Spinal cord (tissue), 10 donors: ENCODE data around the gene SLAIN1. TPM values are rescaled to one million over a fixed set of nuclear protein-coding genes. Genes with fewer than 3 reads are reported as not detected.
A peak's percentile ranks its signal among the peaks of the same experiment; 100 is the strongest.

Experiments used
- DNase-seq, 6 donors: peaks; one replicate each; pipeline versions ENCODE4 v3.0.0 to v3.0.0-alpha.2; 2013 to 2015; ENCODE audit warnings: low spot score in 6 of 6, low read depth in 4 of 6
- H3K27ac ChIP-seq: one replicate; pipeline ENCODE4 v1.5.1; 2013; ENCODE audit warnings: low read depth, low read length, control low read depth
- H3K27me3 ChIP-seq: one replicate; pipeline ENCODE4 v1.6.1; 2013; ENCODE audit warnings: low read length; ENCODE audit not compliant: control insufficient read depth, insufficient read depth
- H3K36me3 ChIP-seq: one replicate; pipeline ENCODE4 v1.6.1; 2013; ENCODE audit warnings: low read length; ENCODE audit not compliant: control insufficient read depth, insufficient read depth
- H3K4me1 ChIP-seq: one replicate; pipeline ENCODE4 v1.6.1; 2013; ENCODE audit warnings: low read length; ENCODE audit not compliant: control insufficient read depth, insufficient read depth
- H3K4me3 ChIP-seq: one replicate; pipeline ENCODE4 v1.5.1; 2013; ENCODE audit warnings: low read depth, low read length, control low read depth
- H3K9me3 ChIP-seq: one replicate; pipeline ENCODE4 v1.6.1; 2013; ENCODE audit warnings: low read length; ENCODE audit not compliant: control insufficient read depth, insufficient read depth
- WGBS: methylation state at CpG from one replicate; pipeline ENCODE4 v1.1.5; 2013; ENCODE audit warnings: missing lambda C conversion rate; ENCODE audit not compliant: insufficient coverage; 5-methylcytosine and 5-hydroxymethylcytosine counted together
- polyA plus RNA-seq, 2 donors: library from polyadenylated mRNA; unstranded; fragments of 120-200 nt; gene quantifications; one replicate each; pipeline ENCODE4 v1.2.1, GENCODE V29; 2013; ENCODE audit not compliant: insufficient read length in 2 of 2
- total RNA-seq, 2 donors: library from RNA; depleted of rRNA in 1 of 2; stranded (reverse); fragments of 120-200 nt in 1 of 2; fragments of >200 nt in 1 of 2; gene quantifications; one replicate each; pipeline versions ENCODE4 v1.2.3 to v1.2.4, GENCODE V29; 2013 to 2014
- donor health status: healthy.

The SLAIN1 gene
- total and polyA plus RNA-seq, 4 donors, result 72.6 to 175 (median 98.0) TPM

- H3K36me3 ChIP-seq, result peaks cover 2% of the 10 kb centered on the region
- no peaks in the 10 kb centered on the region for H3K4me1 ChIP-seq
- no peak overlapping the region for H3K4me3 ChIP-seq
- no peaks in the 10 kb centered on the region for H3K9me3 ChIP-seq
- H3K27ac ChIP-seq, result no peak overlapping the region
- 50% methylated on average over 2 of the region's 2 CpGs for WGBS
- H3K27me3 ChIP-seq, result no peaks in the 10 kb centered on the region
- DNase-seq, result peak in 2 of 6 donors; percentile 37 to 58
These were observed 45.3 kb downstream of the SLAIN1 start for GRCh38 chr13:77742801-77743200.

GRCh38 chr13:77745784-77746183, 48.3 kb downstream of the SLAIN1 start:
- Histone ChIP-seq H3K27me3 (no peaks in the 10 kb centered on the region), H3K4me1 (no peaks in the 10 kb centered on the region), H3K27ac (no peak overlapping the region), H3K36me3 (peaks cover 2% of the 10 kb centered on the region), H3K9me3 (no peaks in the 10 kb centered on the region), H3K4me3 (no peak overlapping the region)
- no peak for DNase-seq
- WGBS, result no CpG with 5 or more reads among the region's 1 CpG

- H3K9me3 ChIP-seq, result no peaks in the 10 kb centered on the region
- H3K4me3 ChIP-seq, result no peak overlapping the region
- no peaks in the 10 kb centered on the region for H3K27me3 ChIP-seq
- H3K4me1 ChIP-seq, result peaks cover 3% of the 10 kb centered on the region
- H3K27ac ChIP-seq, result no peak overlapping the region
- peaks cover 8% of the 10 kb centered on the region for H3K36me3 ChIP-seq
- no peak for DNase-seq
- WGBS, result no CpG with 5 or more reads among the region's 2 CpGs
These were observed 51.9 kb downstream of the SLAIN1 start for GRCh38 chr13:77749344-77749880.

GRCh38 chr13:77751513-77752456, 54.3 kb downstream of the SLAIN1 start:
- 44% methylated on average over 4 of the region's 5 CpGs for WGBS
- Histone ChIP-seq H3K27me3 (no peaks in the 10 kb centered on the region), H3K9me3 (no peaks in the 10 kb centered on the region), H3K27ac (no peak overlapping the region), H3K36me3 (peaks cover 14% of the 10 kb centered on the region), H3K4me3 (no peak overlapping the region), H3K4me1 (peaks cover 3% of the 10 kb centered on the region)
- DNase-seq, result peak; percentile 51 to 91 (median 57)

- 91% methylated on average over 4 of the region's 5 CpGs for WGBS
- H3K4me1 ChIP-seq, result peaks cover 3% of the 10 kb centered on the region
- H3K9me3 ChIP-seq, result no peaks in the 10 kb centered on the region
- H3K4me3 ChIP-seq, result no peak overlapping the region
- H3K27ac ChIP-seq, result no peak overlapping the region
- no peak for DNase-seq
- peaks cover 13% of the 10 kb centered on the region for H3K36me3 ChIP-seq
- H3K27me3 ChIP-seq, result no peaks in the 10 kb centered on the region
These were observed 55.1 kb downstream of the SLAIN1 start for GRCh38 chr13:77752512-77753069.

- Histone ChIP-seq H3K4me1 (no peaks in the 10 kb centered on the region), H3K27me3 (no peaks in the 10 kb centered on the region), H3K9me3 (no peaks in the 10 kb centered on the region), H3K4me3 (no peak overlapping the region), H3K27ac (no peak overlapping the region), H3K36me3 (peaks cover 12% of the 10 kb centered on the region)
- 98% methylated on average over 5 of the region's 8 CpGs for WGBS
- no peak for DNase-seq
These were observed 63.4 kb downstream of the SLAIN1 start for GRCh38 chr13:77760893-77761292.

- Histone ChIP-seq H3K4me1 (no peaks in the 10 kb centered on the region), H3K27ac (no peak overlapping the region), H3K9me3 (no peaks in the 10 kb centered on the region), H3K4me3 (no peak overlapping the region), H3K36me3 (peaks cover 8% of the 10 kb centered on the region), H3K27me3 (no peaks in the 10 kb centered on the region)
- no peak for DNase-seq
- 55% methylated on average over 3 of the region's 5 CpGs for WGBS
These were observed 69.9 kb downstream of the SLAIN1 start for GRCh38 chr13:77767413-77767812.

GRCh38 chr13:77774181-77774580, 76.7 kb downstream of the SLAIN1 start:
- DNase-seq, result peak in 1 of 6 donors; percentile 40
- no peaks in the 10 kb centered on the region for H3K36me3 ChIP-seq
- H3K27ac ChIP-seq, result no peak overlapping the region
- WGBS, result 63% methylated on average over 1 of the region's 1 CpG
- no peaks in the 10 kb centered on the region for H3K27me3 ChIP-seq
- H3K4me3 ChIP-seq, result no peak overlapping the region
- no peaks in the 10 kb centered on the region for H3K9me3 ChIP-seq
- H3K4me1 ChIP-seq, result no peaks in the 10 kb centered on the region

- DNase-seq, result no peak
- H3K9me3 ChIP-seq, result no peaks in the 10 kb centered on the region
- no peaks in the 10 kb centered on the region for H3K27me3 ChIP-seq
- no CpG with 5 or more reads among the region's 4 CpGs for WGBS
- H3K4me3 ChIP-seq, result no peak overlapping the region
- H3K4me1 ChIP-seq, result no peaks in the 10 kb centered on the region
- no peak overlapping the region for H3K27ac ChIP-seq
- no peaks in the 10 kb centered on the region for H3K36me3 ChIP-seq
These were observed 79.2 kb downstream of the SLAIN1 start for GRCh38 chr13:77776704-77777103.
